ENCODE measurements around the gene TPCN1. TPM values are rescaled to one million over a fixed set of nuclear protein-coding genes. Genes with fewer than 3 reads are reported as not detected.

The TPCN1 gene
- total RNA-seq, 1 donor from 2014 or later, result 56.3 TPM

DNA sequence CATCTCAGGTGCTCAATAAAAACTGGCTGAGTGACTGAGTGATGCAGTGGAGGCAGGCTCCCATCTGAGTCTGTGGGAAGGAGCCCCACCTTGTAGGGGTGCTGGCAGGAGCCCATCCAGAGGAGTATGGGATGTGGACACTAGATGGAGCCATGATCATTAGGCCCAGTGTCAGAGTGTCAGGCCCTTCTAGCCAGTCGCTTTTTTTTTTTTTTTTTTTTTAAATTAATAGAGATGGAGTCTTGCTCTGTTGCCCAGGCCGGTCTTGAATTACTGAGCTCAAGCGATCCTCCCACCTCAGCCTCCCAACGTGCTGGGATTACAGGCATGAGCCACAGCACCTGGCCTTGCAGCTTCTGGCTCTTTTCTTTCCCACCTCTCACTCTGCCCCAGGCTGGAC, 24.3 kb upstream of the TPCN1 start:
- Histone ChIP-seq H3K4me1 (peaks cover 9 to 21% of the 10 kb centered on the region in 2 donors), H3K27me3 (no peaks in the 10 kb centered on the region), H3K36me3 (peaks cover under 1 to 3% of the 10 kb centered on the region in 2 donors), H3K9me3 (no peaks in the 10 kb centered on the region), H3K27ac (peak overlapping the region in 1 of 2 donors; percentile 37), H3K4me3 (no peak overlapping the region)
- intact Hi-C loops (cut with DNase I), result loop anchor here (1.0 to 2.0 kb wide), 4 partner anchors 18 to 102 kb away; no protein-coding TSS in a partner anchor
- TF ChIP-seq, protein P1, sequence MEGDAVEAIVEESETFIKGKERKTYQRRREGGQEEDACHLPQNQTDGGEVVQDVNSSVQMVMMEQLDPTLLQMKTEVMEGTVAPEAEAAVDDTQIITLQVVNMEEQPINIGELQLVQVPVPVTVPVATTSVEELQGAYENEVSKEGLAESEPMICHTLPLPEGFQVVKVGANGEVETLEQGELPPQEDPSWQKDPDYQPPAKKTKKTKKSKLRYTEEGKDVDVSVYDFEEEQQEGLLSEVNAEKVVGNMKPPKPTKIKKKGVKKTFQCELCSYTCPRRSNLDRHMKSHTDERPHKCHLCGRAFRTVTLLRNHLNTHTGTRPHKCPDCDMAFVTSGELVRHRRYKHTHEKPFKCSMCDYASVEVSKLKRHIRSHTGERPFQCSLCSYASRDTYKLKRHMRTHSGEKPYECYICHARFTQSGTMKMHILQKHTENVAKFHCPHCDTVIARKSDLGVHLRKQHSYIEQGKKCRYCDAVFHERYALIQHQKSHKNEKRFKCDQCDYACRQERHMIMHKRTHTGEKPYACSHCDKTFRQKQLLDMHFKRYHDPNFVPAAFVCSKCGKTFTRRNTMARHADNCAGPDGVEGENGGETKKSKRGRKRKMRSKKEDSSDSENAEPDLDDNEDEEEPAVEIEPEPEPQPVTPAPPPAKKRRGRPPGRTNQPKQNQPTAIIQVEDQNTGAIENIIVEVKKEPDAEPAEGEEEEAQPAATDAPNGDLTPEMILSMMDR (IDR thresholded peaks at IDR 0.05), result peak; percentile 49 to 76 (median 68)
- DNase-seq (ENCODE audit: low spot score in 2 of 2), result peak in 1 of 2 donors; percentile 90

DNA sequence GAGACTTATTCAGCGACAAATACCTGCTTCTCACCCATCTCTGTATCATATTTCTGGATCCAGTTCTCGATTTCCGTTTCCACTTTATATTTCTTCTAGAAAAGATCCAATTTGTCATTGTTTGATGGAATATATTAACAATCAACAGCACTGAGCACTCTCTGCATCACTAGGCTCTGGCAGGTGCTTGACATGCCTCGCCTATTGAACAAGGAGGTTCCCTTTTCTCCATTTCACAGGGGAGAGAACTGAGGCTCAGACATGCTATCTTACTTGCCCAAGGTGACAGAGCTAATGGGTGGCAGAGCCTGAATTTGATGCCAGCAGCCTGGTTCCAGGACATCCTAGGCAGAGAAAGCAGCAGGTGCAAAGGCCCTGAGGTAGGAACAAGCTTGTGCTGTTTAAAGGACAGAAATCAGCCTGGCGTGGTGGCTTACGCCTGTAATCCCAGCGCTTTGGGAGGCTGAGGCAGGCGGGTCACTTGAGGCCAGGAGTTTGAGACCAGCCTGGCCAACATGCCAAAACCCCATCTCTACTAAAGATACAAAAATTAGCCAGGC, 23.7 kb upstream of the TPCN1 start:
- intact Hi-C loops (cut with DNase I), result loop anchor here (1.0 to 2.0 kb wide), 4 partner anchors 17 to 101 kb away; no protein-coding TSS in a partner anchor
- TF ChIP-seq, protein P1 (IDR thresholded peaks at IDR 0.05), result no peak
- no peak overlapping the region for H3K27ac ChIP-seq

DNA sequence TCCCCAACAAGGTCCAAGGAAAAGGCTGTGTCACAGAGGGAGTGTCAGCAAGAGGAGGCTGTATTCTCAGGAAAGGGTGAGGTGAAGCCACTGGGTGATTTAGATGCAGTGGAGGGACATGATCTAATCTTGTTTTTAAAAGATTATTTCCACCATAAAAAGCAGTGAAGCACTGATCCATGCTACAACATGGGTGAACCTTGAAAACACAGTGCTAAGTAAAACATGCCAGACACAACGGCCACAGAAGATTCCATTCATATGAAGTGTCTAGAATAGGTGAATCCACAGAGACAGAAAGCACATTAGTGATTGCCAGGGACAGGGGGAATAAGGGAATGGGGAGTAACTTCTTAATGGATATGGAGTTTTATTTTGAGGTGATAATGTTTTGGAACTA, 23.0 kb upstream of the TPCN1 start:
- peaks cover 6 to 21% of the 10 kb centered on the region in 2 donors for H3K4me1 ChIP-seq
- no peak for DNase-seq (ENCODE audit: low spot score in 2 of 2)
- H3K4me3 ChIP-seq, result no peak overlapping the region
- H3K27me3 ChIP-seq, result no peaks in the 10 kb centered on the region
- H3K9me3 ChIP-seq, result no peaks in the 10 kb centered on the region
- H3K27ac ChIP-seq, result no peak overlapping the region
- intact Hi-C loops (cut with DNase I), result no loop called here
- no peaks in the 10 kb centered on the region for H3K36me3 ChIP-seq
- TF ChIP-seq, protein P1 (IDR thresholded peaks at IDR 0.05), result no peak

More for the DNA sequence above, 23.7 kb upstream of the TPCN1 start:
- Histone ChIP-seq H3K36me3 (no peaks in the 10 kb centered on the region), H3K4me3 (no peak overlapping the region), H3K9me3 (no peaks in the 10 kb centered on the region), H3K4me1 (peaks cover 9 to 21% of the 10 kb centered on the region in 2 donors), H3K27me3 (no peaks in the 10 kb centered on the region)
- DNase-seq (ENCODE audit: low spot score in 2 of 2), result no peak

DNA sequence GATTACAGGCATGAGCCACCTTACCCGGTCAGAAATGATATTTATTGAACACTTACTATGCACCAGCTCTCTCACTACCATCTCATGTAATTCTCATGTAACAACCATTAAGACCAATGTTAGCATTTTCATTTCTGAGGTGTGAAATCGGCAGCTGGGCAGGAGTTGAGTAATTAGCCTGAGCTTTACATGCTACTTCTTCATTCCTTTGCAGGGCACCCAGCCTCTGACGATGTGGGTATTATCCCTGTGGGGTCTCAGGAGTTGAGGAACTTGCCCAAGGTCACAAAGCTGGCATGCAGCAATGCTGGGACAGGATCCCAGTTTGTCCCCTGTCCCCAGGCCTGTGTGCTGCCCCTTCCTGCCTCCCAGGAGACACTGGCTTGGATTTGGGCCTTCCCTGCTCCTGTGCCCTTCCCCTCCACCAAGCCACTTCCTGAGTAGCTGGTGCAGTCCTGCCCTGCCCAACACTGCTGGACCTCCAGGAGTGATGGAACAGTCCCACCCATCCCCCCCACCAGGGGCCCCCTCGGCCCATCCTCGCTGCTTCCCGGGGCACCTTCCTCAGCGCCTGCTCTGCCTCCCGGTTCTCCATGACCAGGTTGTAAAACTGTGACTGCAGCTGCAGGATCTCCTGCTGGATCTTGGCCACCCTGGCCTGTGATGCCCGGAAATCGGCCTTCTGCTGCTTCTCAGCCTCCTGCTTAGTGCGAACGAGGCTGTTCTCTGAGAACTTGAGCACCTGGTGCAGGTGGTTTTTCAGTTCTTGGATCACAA, 21.1 kb upstream of the TPCN1 start:
- Histone ChIP-seq H3K4me1 (peaks cover 0 to 5% of the 10 kb centered on the region in 2 donors), H3K27ac (no peak overlapping the region), H3K4me3 (no peak overlapping the region), H3K27me3 (no peaks in the 10 kb centered on the region), H3K9me3 (no peaks in the 10 kb centered on the region), H3K36me3 (no peaks in the 10 kb centered on the region)
- intact Hi-C loops (cut with DNase I), result no loop called here
- TF ChIP-seq, protein P1 (IDR thresholded peaks at IDR 0.05), result no peak
- no peak for DNase-seq (ENCODE audit: low spot score in 2 of 2)

DNA sequence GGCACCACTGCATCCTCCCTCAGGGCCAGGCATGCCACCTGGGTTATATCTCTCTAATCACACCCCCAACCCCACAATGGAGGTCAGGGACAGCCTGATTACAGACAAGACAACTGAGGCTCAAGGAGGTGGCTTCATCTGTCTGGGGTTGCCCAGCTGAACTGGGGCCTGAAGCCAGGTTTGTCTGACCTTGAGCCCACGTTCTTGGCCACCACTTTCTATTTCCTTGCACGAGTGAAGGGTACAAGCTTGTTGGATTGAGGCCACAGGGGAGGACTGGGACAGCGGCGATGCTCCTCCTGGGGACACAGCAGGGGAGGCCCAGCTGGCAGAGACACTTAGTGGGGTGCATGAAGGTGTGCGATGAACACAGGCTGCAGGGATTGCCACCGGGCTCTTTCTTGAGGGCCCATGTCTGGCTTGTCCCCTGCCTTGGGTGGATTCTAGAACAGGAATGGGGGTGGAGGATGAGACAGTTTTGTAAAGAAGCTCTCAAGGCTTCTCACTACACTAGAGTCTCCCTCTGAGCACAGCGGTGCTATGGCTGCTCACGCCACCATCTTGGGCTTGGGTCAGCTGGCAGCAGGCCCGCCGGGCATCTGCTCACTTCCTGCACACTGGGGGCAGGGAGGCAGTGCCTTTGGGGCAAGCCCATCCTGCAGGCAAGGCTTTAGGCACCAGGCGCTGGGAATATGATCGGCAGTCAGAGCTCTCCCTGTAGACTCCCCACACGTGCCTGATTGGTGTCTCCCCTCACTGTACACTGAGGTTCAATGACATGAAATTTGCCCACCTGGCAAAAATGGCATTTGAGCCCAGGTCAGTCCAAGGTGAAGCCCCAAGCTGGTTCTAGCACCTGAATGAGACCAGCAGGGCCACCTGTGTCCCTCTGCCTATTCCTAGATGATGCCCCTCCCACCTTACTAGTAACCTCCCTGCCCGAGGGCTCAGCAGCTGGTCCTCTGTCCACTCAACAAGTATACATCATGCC, 19.8 kb upstream of the TPCN1 start:
- H3K27ac ChIP-seq, result no peak overlapping the region
- intact Hi-C loops (cut with DNase I), result no loop called here
- no peaks in the 10 kb centered on the region for H3K36me3 ChIP-seq
- TF ChIP-seq, protein P1 (IDR thresholded peaks at IDR 0.05), result no peak
- peaks cover 0 to 4% of the 10 kb centered on the region in 2 donors for H3K4me1 ChIP-seq
- DNase-seq (ENCODE audit: low spot score in 2 of 2), result no peak
- no peaks in the 10 kb centered on the region for H3K27me3 ChIP-seq
- peaks cover 0 to 5% of the 10 kb centered on the region in 2 donors for H3K9me3 ChIP-seq
- no peak overlapping the region for H3K4me3 ChIP-seq

Measured in ascending aorta (tissue), 2 donors.